ENCODE measurements around the gene BRPF1. TPM values are rescaled to one million over a fixed set of nuclear protein-coding genes. Genes with fewer than 3 reads are reported as not detected.

BRPF1 gene
- total and polyA plus RNA-seq, 2 donors (not counting 1 experiment from before 2014, with no cell fraction given) = 4.1 to 12.2 TPM

GRCh38 chr3:9686703-9687102 is 44.8 kb upstream of the BRPF1 start:
- H3K36me3 ChIP-seq (ENCODE audit: control insufficient read depth, insufficient read depth, low read length) = peaks cover 23% of the 10 kb centered on the region
- no peak for TF ChIP-seq CTCF (conservative IDR thresholded peaks at IDR 0.05 in 1 of 2, IDR thresholded peaks at IDR 0.05 in 1 of 2; ENCODE audit: low read depth in 1 of 2, low read length in 2 of 2)
- TF ChIP-seq EZH2 (IDR thresholded peaks at IDR 0.05; ENCODE audit: low read length, missing control alignments) = no peak
- no peak for DNase-seq (ENCODE audit: low read depth in 2 of 2)
- no peak overlapping the region for H3K4me2 ChIP-seq (ENCODE audit: extremely low read depth, insufficient read depth, low read length)
- no peaks in the 10 kb centered on the region for H4K20me1 ChIP-seq (ENCODE audit: control insufficient read depth, extremely low read depth, insufficient read depth, low read length)
- H3K27ac ChIP-seq (ENCODE audit: insufficient read depth, low read length) = no peak overlapping the region
- no peak overlapping the region for H3K9ac ChIP-seq (ENCODE audit: insufficient read depth, low read length)
- no peaks in the 10 kb centered on the region for H3K9me3 ChIP-seq (ENCODE audit: control insufficient read depth, insufficient read depth, low read depth, low read length)
- H2AFZ ChIP-seq (ENCODE audit: low read length) = no peak overlapping the region
- H3K4me1 ChIP-seq (ENCODE audit: control insufficient read depth, extremely low read depth, insufficient read depth, low read length) = no peaks in the 10 kb centered on the region
- H3K79me2 ChIP-seq (ENCODE audit: control insufficient read depth, insufficient read depth, low read length) = no peaks in the 10 kb centered on the region
- no peaks in the 10 kb centered on the region for H3K27me3 ChIP-seq (ENCODE audit: control insufficient read depth, insufficient read depth, low read length)
- no peak overlapping the region for H3K4me3 ChIP-seq (replicated peaks in 1 of 4; ENCODE audit: control extremely low read depth in 1 of 4, insufficient read depth in 1 of 4, low read depth in 3 of 4, low read length in 4 of 4)

DNA sequence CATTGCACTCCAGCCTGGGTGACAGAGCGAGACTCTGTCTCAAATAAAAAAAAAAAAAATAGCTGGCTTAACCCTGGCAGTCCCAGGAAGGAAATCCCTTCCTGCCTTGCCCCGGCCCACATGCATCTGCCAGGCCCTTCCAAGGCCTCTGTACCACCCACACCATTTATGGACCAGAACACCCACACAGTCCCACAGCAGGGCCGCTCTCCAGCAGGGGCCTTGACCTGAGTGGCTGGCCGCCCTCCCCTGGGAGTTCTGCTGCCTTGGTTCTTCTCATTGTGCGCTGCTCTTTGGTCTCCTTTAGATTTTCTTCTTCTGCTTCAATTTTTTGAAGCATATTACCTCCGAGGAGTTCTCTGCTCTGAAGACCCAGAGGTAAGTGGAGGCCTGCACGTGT is 44.0 kb upstream of the BRPF1 start:
- Histone ChIP-seq H3K27me3 (ENCODE audit: control insufficient read depth, insufficient read depth, low read length) (no peaks in the 10 kb centered on the region), H3K4me3 (replicated peaks in 1 of 4; ENCODE audit: control extremely low read depth in 1 of 4, insufficient read depth in 1 of 4, low read depth in 3 of 4, low read length in 4 of 4) (no peak overlapping the region), H3K79me2 (ENCODE audit: control insufficient read depth, insufficient read depth, low read length) (no peaks in the 10 kb centered on the region), H3K9me3 (ENCODE audit: control insufficient read depth, insufficient read depth, low read depth, low read length) (no peaks in the 10 kb centered on the region), H3K27ac (ENCODE audit: insufficient read depth, low read length) (no peak overlapping the region), H3K36me3 (ENCODE audit: control insufficient read depth, insufficient read depth, low read length) (peaks cover 23% of the 10 kb centered on the region), H3K4me1 (ENCODE audit: control insufficient read depth, extremely low read depth, insufficient read depth, low read length) (no peaks in the 10 kb centered on the region), H4K20me1 (ENCODE audit: control insufficient read depth, extremely low read depth, insufficient read depth, low read length) (no peaks in the 10 kb centered on the region), H3K9ac (ENCODE audit: insufficient read depth, low read length) (no peak overlapping the region), H2AFZ (ENCODE audit: low read length) (no peak overlapping the region), H3K4me2 (ENCODE audit: extremely low read depth, insufficient read depth, low read length) (no peak overlapping the region)
- DNase-seq (ENCODE audit: low read depth in 2 of 2) = no peak
- no peak for TF ChIP-seq CTCF (conservative IDR thresholded peaks at IDR 0.05 in 1 of 2, IDR thresholded peaks at IDR 0.05 in 1 of 2; ENCODE audit: low read depth in 1 of 2, low read length in 2 of 2)
- no peak for TF ChIP-seq EZH2 (IDR thresholded peaks at IDR 0.05; ENCODE audit: low read length, missing control alignments)

GRCh38 chr3:9688961-9689360 is 42.6 kb upstream of the BRPF1 start:
- Histone ChIP-seq H3K9ac (ENCODE audit: insufficient read depth, low read length) (no peak overlapping the region), H3K4me1 (ENCODE audit: control insufficient read depth, extremely low read depth, insufficient read depth, low read length) (no peaks in the 10 kb centered on the region), H2AFZ (ENCODE audit: low read length) (no peak overlapping the region), H3K4me2 (ENCODE audit: extremely low read depth, insufficient read depth, low read length) (no peak overlapping the region), H4K20me1 (ENCODE audit: control insufficient read depth, extremely low read depth, insufficient read depth, low read length) (no peaks in the 10 kb centered on the region), H3K9me3 (ENCODE audit: control insufficient read depth, insufficient read depth, low read depth, low read length) (no peaks in the 10 kb centered on the region), H3K4me3 (replicated peaks in 1 of 4; ENCODE audit: control extremely low read depth in 1 of 4, insufficient read depth in 1 of 4, low read depth in 3 of 4, low read length in 4 of 4) (no peak overlapping the region), H3K27ac (ENCODE audit: insufficient read depth, low read length) (no peak overlapping the region), H3K27me3 (ENCODE audit: control insufficient read depth, insufficient read depth, low read length) (no peaks in the 10 kb centered on the region), H3K79me2 (ENCODE audit: control insufficient read depth, insufficient read depth, low read length) (no peaks in the 10 kb centered on the region), H3K36me3 (ENCODE audit: control insufficient read depth, insufficient read depth, low read length) (peaks cover 26% of the 10 kb centered on the region)
- no peak for DNase-seq (ENCODE audit: low read depth in 2 of 2)
- TF ChIP-seq EZH2 (IDR thresholded peaks at IDR 0.05; ENCODE audit: low read length, missing control alignments) (no peak), CTCF (conservative IDR thresholded peaks at IDR 0.05 in 1 of 2, IDR thresholded peaks at IDR 0.05 in 1 of 2; ENCODE audit: low read depth in 1 of 2, low read length in 2 of 2) (no peak)
